ENCODE results near the gene EME1. TPM values are rescaled to one million over a fixed set of nuclear protein-coding genes. Genes with fewer than 3 reads are reported as not detected.

Gene EME1
- total and polyA plus RNA-seq, 2 of the 13 experiments (the other 11 are each of a cell fraction or from before 2014, with no cell fraction given), result 20.7 to 24.6 TPM

- TF ChIP-seq FOSL1 (CRISPR knock-in tag; IDR thresholded peaks at IDR 0.05; ENCODE audit: borderline replicate concordance), result no peak
- peak; percentile 96 for TF ChIP-seq MAX (IDR thresholded peaks at IDR 0.05)
- peak; percentile 88 for TF ChIP-seq ZNF451 (CRISPR knock-in tag; IDR thresholded peaks at IDR 0.05)
- TF ChIP-seq KMT2B (CRISPR knock-in tag; IDR thresholded peaks at IDR 0.05), result peak; percentile 96
- no peak for TF ChIP-seq MAFF (IDR thresholded peaks at IDR 0.05; ENCODE audit: low read depth, low read length)
- TF ChIP-seq HOXD1 (CRISPR knock-in tag; IDR thresholded peaks at IDR 0.05), result 0 out of 2 replicates have a peak, but pooled peaks have one; percentile 61
- peak; percentile 65 for TF ChIP-seq XRCC5 (optimal IDR thresholded peaks at IDR 0.05; ENCODE audit: low read length)
- no peak for TF ChIP-seq TOE1 (CRISPR knock-in tag; IDR thresholded peaks at IDR 0.05)
- TF ChIP-seq MEIS1 (CRISPR knock-in tag; IDR thresholded peaks at IDR 0.05; ENCODE audit: borderline replicate concordance), result peak; percentile 92
- peak; percentile 78 for TF ChIP-seq TAF15 (IDR thresholded peaks at IDR 0.05; ENCODE audit: low read depth, low read length, poor library complexity, severe bottlenecking)
- peak; percentile 47; the same call in 1 of the 2 replicates for TF ChIP-seq ZNF652 (CRISPR knock-in tag; IDR thresholded peaks at IDR 0.05; ENCODE audit: borderline replicate concordance, low read depth)
- no peak for TF ChIP-seq NR2F6 (IDR thresholded peaks at IDR 0.05)
- peak; percentile 72 for TF ChIP-seq NR2F6 (CRISPR knock-in tag; IDR thresholded peaks at IDR 0.05)
- TF ChIP-seq, protein P1, sequence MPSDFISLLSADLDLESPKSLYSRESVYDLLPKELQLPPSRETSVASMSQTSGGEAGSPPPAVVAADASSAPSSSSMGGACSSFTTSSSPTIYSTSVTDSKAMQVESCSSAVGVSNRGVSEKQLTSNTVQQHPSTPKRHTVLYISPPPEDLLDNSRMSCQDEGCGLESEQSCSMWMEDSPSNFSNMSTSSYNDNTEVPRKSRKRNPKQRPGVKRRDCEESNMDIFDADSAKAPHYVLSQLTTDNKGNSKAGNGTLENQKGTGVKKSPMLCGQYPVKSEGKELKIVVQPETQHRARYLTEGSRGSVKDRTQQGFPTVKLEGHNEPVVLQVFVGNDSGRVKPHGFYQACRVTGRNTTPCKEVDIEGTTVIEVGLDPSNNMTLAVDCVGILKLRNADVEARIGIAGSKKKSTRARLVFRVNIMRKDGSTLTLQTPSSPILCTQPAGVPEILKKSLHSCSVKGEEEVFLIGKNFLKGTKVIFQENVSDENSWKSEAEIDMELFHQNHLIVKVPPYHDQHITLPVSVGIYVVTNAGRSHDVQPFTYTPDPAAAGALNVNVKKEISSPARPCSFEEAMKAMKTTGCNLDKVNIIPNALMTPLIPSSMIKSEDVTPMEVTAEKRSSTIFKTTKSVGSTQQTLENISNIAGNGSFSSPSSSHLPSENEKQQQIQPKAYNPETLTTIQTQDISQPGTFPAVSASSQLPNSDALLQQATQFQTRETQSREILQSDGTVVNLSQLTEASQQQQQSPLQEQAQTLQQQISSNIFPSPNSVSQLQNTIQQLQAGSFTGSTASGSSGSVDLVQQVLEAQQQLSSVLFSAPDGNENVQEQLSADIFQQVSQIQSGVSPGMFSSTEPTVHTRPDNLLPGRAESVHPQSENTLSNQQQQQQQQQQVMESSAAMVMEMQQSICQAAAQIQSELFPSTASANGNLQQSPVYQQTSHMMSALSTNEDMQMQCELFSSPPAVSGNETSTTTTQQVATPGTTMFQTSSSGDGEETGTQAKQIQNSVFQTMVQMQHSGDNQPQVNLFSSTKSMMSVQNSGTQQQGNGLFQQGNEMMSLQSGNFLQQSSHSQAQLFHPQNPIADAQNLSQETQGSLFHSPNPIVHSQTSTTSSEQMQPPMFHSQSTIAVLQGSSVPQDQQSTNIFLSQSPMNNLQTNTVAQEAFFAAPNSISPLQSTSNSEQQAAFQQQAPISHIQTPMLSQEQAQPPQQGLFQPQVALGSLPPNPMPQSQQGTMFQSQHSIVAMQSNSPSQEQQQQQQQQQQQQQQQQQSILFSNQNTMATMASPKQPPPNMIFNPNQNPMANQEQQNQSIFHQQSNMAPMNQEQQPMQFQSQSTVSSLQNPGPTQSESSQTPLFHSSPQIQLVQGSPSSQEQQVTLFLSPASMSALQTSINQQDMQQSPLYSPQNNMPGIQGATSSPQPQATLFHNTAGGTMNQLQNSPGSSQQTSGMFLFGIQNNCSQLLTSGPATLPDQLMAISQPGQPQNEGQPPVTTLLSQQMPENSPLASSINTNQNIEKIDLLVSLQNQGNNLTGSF (CRISPR knock-in tag; IDR thresholded peaks at IDR 0.05), result no peak
- TF ChIP-seq SIN3B (IDR thresholded peaks at IDR 0.05; ENCODE audit: low read length), result peak; percentile 99
- peak; percentile 95 for TF ChIP-seq GTF2F1 (IDR thresholded peaks at IDR 0.05; ENCODE audit: low read length)
- peak; percentile 87; the same call in 1 of the 2 replicates for TF ChIP-seq ZNF275 (CRISPR knock-in tag; IDR thresholded peaks at IDR 0.05; ENCODE audit: borderline replicate concordance)
- 0 out of 2 replicates have a peak, but pooled peaks have one; percentile 55 for TF ChIP-seq BRCA1 (CRISPR knock-in tag; IDR thresholded peaks at IDR 0.05)
- TF ChIP-seq GATAD2A (CRISPR knock-in tag; IDR thresholded peaks at IDR 0.05), result peak; percentile 74
- TF ChIP-seq SOX13 (IDR thresholded peaks at IDR 0.05), result no peak
- no peak; a peak in 1 of 4 replicates for TF ChIP-seq SOX13 (CRISPR knock-in tag; conservative IDR thresholded peaks at IDR 0.05 in 1 of 2, IDR thresholded peaks at IDR 0.05 in 1 of 2)
- TF ChIP-seq ZKSCAN8 (CRISPR knock-in tag; IDR thresholded peaks at IDR 0.05; ENCODE audit: borderline replicate concordance), result peak; percentile 81; the same call in 1 of the 2 replicates
- TF ChIP-seq THYN1 (CRISPR knock-in tag; IDR thresholded peaks at IDR 0.05; ENCODE audit: borderline replicate concordance, low read depth), result no peak
- peak; percentile 95 for TF ChIP-seq ZNF761 (CRISPR knock-in tag; conservative IDR thresholded peaks at IDR 0.05)
- TF ChIP-seq GPN1 (CRISPR knock-in tag; IDR thresholded peaks at IDR 0.05; ENCODE audit: borderline replicate concordance), result peak; percentile 84; the same call in 1 of the 2 replicates
- TF ChIP-seq SALL1 (CRISPR knock-in tag; IDR thresholded peaks at IDR 0.05), result peak; percentile 95
Measured at GRCh38 chr17:50372758-50373556, at the start of gene EME1, which contains the start of gene MRPL27 (continued).
